ENCODE results near the gene GNE.
"Not testable (repeated sequence)": the region's sequence is repeated elsewhere in the genome, so short reads cannot be mapped to it uniquely, and the experiment has no call there.

The GNE gene

DNA sequence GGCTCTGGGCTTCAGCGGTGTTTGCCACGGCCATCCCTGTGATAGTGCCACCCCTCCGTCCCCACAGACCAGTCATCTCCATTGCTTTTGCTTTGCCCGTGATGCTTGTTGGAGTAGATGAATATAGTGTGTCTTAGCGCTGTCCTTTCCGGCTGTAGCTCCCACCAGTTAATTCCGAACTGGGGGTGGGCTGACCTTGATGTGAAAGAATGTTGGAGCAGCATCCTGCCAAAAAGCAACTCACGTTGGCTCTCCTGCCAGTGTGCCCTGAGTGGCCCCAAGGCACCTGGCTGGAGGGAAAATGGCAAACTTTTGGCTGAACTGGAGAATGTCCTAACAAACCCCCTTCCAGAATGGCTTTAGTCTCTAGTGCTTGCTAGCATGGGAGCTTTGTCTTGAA lies 47.5 kb downstream of the GNE start:
- no peak for DNase-seq (ENCODE audit: low read depth, low spot score)

DNA sequence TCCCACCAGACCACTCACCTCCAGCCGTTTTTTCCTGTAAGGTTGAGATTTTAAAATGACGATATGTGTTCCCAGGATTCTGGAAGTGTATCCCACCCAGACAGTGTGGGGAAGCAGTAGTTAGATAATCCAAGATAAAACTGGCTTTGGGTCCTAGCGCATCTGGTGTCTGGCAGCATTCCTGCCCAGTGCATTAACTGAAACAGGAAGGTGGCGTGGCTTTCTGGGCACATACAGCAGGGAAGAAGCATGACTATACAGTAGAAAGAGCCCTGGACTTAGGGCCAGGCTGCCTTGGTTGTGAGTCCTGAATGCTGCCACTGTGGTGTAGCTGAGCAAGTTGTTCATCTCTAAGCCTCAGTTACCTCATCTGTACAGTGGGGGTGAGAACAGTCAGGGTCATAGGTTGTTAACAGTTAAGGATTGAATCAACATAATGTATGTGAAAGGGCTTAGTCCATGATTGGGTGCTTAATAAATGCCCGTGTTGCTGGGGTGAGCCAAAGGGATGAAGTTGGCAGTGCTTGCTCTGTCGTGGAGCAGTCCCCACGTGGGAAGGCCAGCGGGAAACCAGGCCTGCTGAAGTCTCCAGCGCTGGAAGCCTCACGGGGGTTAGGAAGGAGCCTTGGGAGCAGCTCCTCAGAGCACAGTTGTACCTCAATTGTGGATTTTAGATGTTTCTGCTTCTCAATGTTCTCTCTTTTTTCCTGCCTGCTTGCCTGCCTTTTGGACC lies 49.6 kb downstream of the GNE start:
- no peak for DNase-seq (ENCODE audit: low read depth, low spot score)

- no peak for DNase-seq (ENCODE audit: low read depth, low spot score)
These were observed 50.7 kb downstream of the GNE start for GRCh38 chr9:36207546-36208012.

DNA sequence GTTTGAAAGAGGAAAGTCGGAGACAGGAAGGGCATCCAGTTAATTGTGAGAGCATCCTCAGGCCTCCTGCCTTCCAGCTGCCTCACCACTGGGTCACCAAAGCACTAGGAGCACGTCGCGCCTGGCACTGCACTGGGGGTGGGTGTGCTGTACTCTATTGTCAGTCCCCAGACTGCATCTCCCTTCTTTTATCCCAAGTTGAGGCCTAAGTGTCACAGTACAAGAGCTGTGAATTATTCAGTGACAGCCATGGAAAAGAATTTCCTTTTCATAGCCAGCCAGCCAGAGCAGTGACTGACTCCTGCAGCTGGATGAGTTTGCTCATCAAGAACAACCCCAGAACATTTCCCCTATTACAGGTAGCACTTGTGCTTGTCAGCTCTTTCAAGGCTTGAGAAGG lies 51.2 kb downstream of the GNE start:
- DNase-seq (ENCODE audit: low read depth, low spot score) = no peak

GRCh38 chr9:36204906-36205547 lies 53.2 kb downstream of the GNE start:
- no peak for DNase-seq (ENCODE audit: low read depth, low spot score)

- DNase-seq (ENCODE audit: low read depth, low spot score) = no peak
These were observed 63.8 kb downstream of the GNE start for GRCh38 chr9:36194326-36195000.

GRCh38 chr9:36193023-36193422 lies 65.2 kb downstream of the GNE start:
- DNase-seq (ENCODE audit: low read depth, low spot score) = no peak

DNA sequence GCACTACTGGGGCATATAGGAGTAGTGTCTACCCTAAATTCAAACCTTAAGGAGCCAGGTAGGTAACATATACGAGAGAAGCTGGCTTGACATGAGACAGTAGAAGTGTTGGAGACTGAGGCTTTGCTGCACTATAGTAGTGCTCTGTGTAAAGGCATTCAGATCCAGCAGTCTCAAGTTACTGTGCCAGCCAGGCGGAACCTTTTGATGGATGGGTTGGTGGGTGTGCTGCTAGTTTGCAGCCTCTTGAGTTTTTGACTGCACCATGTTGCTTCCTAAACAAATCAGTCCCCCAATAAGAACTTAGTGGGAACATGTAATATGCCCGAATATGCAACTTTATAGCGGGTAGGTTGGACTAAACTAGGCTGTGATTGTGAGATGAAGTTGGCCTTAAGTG lies 66.1 kb downstream of the GNE start:
- DNase-seq (ENCODE audit: low read depth, low spot score) = no peak

DNA sequence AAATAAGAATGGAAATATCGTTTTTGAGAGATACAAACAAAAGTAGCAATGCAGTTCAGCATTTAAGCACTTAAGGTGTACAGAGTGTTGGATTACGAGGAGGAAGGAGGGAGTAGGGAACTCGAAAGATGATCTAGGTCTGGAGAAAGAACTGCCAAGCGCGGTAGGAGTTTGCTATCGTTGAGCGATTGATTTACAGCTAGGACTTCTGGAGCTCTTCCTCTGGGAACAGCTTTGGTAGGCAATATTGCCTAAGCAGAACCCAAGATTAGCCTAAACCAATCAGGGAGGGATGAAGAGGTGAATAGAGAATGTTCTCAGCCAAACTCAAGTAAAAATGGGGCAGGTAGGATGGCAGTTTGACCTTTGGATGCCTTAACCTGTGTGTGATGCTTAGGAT lies 66.6 kb downstream of the GNE start:
- DNase-seq (ENCODE audit: low read depth, low spot score) = no peak

GRCh38 chr9:36191290-36191645 lies 67.0 kb downstream of the GNE start:
- DNase-seq (ENCODE audit: low read depth, low spot score) = peak; percentile 10

DNA sequence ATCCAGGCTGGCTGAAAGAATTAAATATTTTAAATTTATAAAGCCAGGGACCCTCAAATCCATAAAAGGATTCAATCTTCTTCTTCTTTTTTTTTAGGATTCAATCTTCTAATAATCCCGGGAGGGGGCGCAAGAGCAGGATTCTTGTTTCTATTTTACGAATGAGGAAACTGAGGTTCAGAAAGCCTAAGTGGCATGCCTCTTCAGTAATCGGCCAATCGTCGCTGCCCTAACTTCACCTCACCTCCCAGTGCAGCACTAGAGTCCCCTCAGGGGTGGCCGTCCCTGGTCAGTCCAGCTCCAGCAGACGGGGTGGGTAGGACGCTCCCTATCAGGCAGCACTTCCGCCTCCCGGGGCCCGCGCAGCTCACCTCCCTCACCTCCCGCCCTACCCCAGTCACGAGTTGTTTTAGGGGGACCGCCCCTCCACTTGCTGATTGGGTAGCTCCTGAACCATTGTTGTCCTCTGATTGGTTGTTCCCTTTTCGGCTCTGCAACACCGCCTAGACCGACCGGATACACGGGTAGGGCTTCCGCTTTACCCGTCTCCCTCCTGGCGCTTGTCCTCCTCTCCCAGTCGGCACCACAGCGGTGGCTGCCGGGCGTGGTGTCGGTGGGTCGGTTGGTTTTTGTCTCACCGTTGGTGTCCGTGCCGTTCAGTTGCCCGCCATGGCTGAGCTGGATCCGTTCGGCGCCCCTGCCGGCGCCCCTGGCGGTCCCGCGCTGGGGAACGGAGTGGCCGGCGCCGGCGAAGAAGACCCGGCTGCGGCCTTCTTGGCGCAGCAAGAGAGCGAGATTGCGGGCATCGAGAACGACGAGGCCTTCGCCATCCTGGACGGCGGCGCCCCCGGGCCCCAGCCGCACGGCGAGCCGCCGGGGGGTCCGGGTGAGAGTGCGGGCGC lies 67.6 kb downstream of the GNE start, which contains the start of gene CLTA:
Gene CLTA, plus strand, starts transcription at position 534 of the 902 bp plus-strand sequence. Its CDS starts 136 bp downstream, at position 670.
- peak; percentile 94 for DNase-seq (ENCODE audit: low read depth, low spot score)

GRCh38 chr9:36189976-36190375 lies 68.3 kb downstream of the GNE start:
- DNase-seq (ENCODE audit: low read depth, low spot score) = no peak

DNA sequence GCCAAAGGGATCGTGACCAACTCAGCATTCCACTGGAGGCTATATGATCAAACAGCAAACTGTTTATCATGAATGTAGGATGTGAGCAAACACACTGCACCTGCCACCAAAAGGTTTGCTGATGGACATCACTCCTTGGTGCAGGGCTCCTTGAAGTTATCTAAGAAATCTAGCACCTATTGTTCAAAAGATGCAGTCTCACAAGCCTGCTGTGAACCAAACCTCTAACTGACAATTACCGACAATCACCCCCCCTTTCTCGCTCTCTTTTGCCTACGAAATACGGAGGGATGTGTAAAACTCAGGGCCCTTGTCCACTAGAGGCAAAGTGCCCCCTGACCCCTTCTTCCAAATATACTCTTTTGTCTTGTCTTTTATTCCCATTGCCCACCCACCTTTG lies 70.0 kb downstream of the GNE start:
- no peak for DNase-seq (ENCODE audit: low read depth, low spot score)

- DNase-seq (ENCODE audit: low read depth, low spot score) = no peak
These were observed 70.8 kb downstream of the GNE start for GRCh38 chr9:36187414-36187813.

GRCh38 chr9:36180243-36180642 lies 78.0 kb downstream of the GNE start:
- DNase-seq (ENCODE audit: low read depth, low spot score) = not testable (repeated sequence)

DNA sequence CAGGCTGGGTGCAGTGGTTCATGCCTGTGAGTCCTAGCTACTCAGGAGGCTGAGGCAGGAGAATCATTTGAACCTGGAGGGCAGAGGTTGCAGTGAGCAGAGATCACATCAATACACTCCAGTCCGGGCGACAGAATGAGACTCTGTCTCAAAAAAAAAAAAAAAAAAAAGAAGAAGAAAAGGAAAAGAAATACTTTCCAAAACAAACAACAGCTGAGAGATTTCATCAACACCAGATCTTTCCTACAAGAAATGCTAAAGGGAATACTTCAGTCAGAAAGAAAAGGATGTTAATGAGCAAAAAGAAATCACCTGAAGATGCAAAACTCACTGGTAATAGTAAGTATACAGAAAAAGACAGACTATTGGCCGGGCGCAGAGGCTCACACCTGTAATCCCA lies 80.7 kb downstream of the GNE start:
- DNase-seq (ENCODE audit: low read depth, low spot score) = no peak

GRCh38 chr9:36176496-36176895 lies 81.8 kb downstream of the GNE start:
- not testable (repeated sequence) for DNase-seq (ENCODE audit: low read depth, low spot score)

DNA sequence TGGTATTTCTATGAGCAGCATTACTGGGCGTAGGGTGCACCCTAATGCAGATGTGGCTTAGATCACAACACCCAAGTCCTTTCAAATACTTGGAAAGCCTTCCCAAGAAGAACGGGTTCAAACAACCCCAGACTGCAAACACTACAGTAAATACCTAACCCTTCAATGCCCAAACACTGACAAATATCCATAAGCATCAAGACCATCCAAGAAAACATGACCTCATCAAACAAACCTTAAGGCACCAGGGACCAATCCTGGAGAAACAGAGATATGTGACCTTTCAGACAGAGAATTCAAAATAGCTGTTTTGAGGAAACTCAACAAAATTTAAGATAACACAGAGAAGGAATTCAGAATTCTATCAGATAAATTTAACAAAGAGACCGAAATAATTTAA lies 83.0 kb downstream of the GNE start:
- not testable (repeated sequence) for DNase-seq (ENCODE audit: low read depth, low spot score)

GRCh38 chr9:36174731-36175130 lies 83.5 kb downstream of the GNE start:
- DNase-seq (ENCODE audit: low read depth, low spot score) = no peak

- DNase-seq (ENCODE audit: low read depth, low spot score) = no peak
These were observed 84.0 kb downstream of the GNE start for GRCh38 chr9:36174271-36174670.

DNA sequence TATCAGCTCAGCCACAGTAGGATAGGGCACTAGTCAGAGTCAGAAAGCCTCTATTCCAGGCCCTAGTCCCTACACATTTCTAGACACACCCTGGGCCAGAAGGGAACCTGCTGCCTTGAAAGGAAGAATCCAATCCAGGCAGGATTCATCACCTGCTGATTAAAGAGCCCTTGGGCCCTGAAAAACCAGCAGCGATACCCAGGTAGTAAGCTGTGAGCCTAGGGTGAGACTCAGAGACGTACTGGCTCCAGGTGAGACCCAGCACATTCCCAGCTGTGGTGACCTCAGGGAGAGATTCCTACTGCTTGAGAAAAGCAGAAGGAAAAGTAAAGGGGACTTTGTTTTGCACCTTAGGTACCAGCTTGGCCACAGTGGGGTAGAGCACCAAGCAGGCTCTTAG lies 84.4 kb downstream of the GNE start:
- no peak for DNase-seq (ENCODE audit: low read depth, low spot score)

GRCh38 chr9:36170531-36170930 lies 87.7 kb downstream of the GNE start:
- DNase-seq (ENCODE audit: low read depth, low spot score) = no peak
